ENCODE results near the gene ARSD. TPM values are rescaled to one million over a fixed set of nuclear protein-coding genes. Genes with fewer than 3 reads are reported as not detected.

Gene ARSD
- polyA plus RNA-seq, 1 experiment = 11.6 TPM

- H3K27me3 ChIP-seq (ENCODE audit: control insufficient read depth, insufficient read depth, low read length) = no peaks in the 10 kb centered on the region
- no peak for TF ChIP-seq CTCF (IDR thresholded peaks at IDR 0.05; ENCODE audit: low read depth, low read length)
- no peak for DNase-seq (ENCODE audit: low read depth, low spot score)
- ChIA-PET POLR2A (no interaction called here), CTCF (no interaction called here)
- H3K27ac ChIP-seq (ENCODE audit: low read depth, low read length) = no peak overlapping the region
- H3K4me3 ChIP-seq (ENCODE audit: low read depth, low read length) = no peak overlapping the region
- H3K9me3 ChIP-seq (ENCODE audit: control insufficient read depth, insufficient read depth, low read length) = no peaks in the 10 kb centered on the region
Observed at GRCh38 chrX:2962381-2962780, 33.2 kb upstream of the ARSD start.

- POLR2A ChIA-PET = no interaction called here
- DNase-seq (ENCODE audit: low read depth, low spot score) = no peak
Observed at GRCh38 chrX:2960861-2961515, 31.8 kb upstream of the ARSD start.

GRCh38 chrX:2958199-2958598 lies 29.1 kb upstream of the ARSD start:
- no peak overlapping the region for H3K27ac ChIP-seq (ENCODE audit: low read depth, low read length)
- TF ChIP-seq CTCF (IDR thresholded peaks at IDR 0.05; ENCODE audit: low read depth, low read length) = no peak
- ChIA-PET CTCF (no interaction called here), POLR2A (no interaction called here)
- H3K27me3 ChIP-seq (ENCODE audit: control insufficient read depth, insufficient read depth, low read length) = no peaks in the 10 kb centered on the region
- no peak overlapping the region for H3K4me3 ChIP-seq (ENCODE audit: low read depth, low read length)
- no peaks in the 10 kb centered on the region for H3K9me3 ChIP-seq (ENCODE audit: control insufficient read depth, insufficient read depth, low read length)
- DNase-seq (ENCODE audit: low read depth, low spot score) = no peak

More at GRCh38 chrX:2960861-2961515, 31.8 kb upstream of the ARSD start:
- Histone ChIP-seq H3K9me3 (ENCODE audit: control insufficient read depth, insufficient read depth, low read length) (no peaks in the 10 kb centered on the region), H3K27ac (ENCODE audit: low read depth, low read length) (no peak overlapping the region), H3K4me3 (ENCODE audit: low read depth, low read length) (no peak overlapping the region), H3K27me3 (ENCODE audit: control insufficient read depth, insufficient read depth, low read length) (no peaks in the 10 kb centered on the region)
- CTCF ChIA-PET = no interaction called here
- no peak for TF ChIP-seq CTCF (IDR thresholded peaks at IDR 0.05; ENCODE audit: low read depth, low read length)

- no peak for DNase-seq (ENCODE audit: low read depth, low spot score)
- no peak for TF ChIP-seq CTCF (IDR thresholded peaks at IDR 0.05; ENCODE audit: low read depth, low read length)
- Histone ChIP-seq H3K9me3 (ENCODE audit: control insufficient read depth, insufficient read depth, low read length) (no peaks in the 10 kb centered on the region), H3K27ac (ENCODE audit: low read depth, low read length) (no peak overlapping the region), H3K4me3 (ENCODE audit: low read depth, low read length) (no peak overlapping the region), H3K27me3 (ENCODE audit: control insufficient read depth, insufficient read depth, low read length) (no peaks in the 10 kb centered on the region)
- CTCF ChIA-PET = no interaction called here
- POLR2A ChIA-PET = no interaction called here
Observed at GRCh38 chrX:2955838-2956237, 26.7 kb upstream of the ARSD start.

- H3K27me3 ChIP-seq (ENCODE audit: control insufficient read depth, insufficient read depth, low read length) = no peaks in the 10 kb centered on the region
- TF ChIP-seq CTCF (IDR thresholded peaks at IDR 0.05; ENCODE audit: low read depth, low read length) = no peak
- no peak overlapping the region for H3K27ac ChIP-seq (ENCODE audit: low read depth, low read length)
- no peak for DNase-seq (ENCODE audit: low read depth, low spot score)
- ChIA-PET CTCF (no interaction called here), POLR2A (no interaction called here)
- no peaks in the 10 kb centered on the region for H3K9me3 ChIP-seq (ENCODE audit: control insufficient read depth, insufficient read depth, low read length)
- no peak overlapping the region for H3K4me3 ChIP-seq (ENCODE audit: low read depth, low read length)
Observed at GRCh38 chrX:2955281-2955680, 26.1 kb upstream of the ARSD start.

Data from AG04450 (cell line).